NCI-H526 (cell line): ENCODE data around the gene HOXC9.

Source experiments
- DNase-seq, 2 experiments: peaks; one replicate each; lab custom pipeline; 2025; lab: John Stamatoyannopoulos, UW

The HOXC9 gene

GRCh38 chr12:54000116-54001114 lies at the start of gene HOXC9:
TSS of gene HOXC9 (plus strand) at chr12:54000161. CDS start at chr12:54000189, 28 bp downstream.
- no peak for DNase-seq

DNA sequence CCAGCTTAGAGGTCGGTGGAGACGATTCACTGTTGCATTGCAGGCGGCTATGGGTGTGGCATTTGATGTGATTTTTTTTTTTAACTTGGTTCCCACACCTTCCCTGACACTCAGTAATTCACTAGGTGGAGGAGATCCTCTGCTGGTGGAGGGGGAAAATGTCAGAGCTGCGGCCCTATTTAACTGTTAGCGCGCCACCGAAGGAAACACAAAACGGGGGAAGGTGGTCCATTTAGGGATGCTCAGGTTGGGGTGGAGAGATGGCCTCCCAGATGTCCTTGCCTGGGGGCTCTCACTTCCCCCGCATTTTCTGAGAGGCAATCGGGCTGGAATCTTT lies 49.6 kb upstream of the HOXC9 start:
- DNase-seq, result no peak

DNA sequence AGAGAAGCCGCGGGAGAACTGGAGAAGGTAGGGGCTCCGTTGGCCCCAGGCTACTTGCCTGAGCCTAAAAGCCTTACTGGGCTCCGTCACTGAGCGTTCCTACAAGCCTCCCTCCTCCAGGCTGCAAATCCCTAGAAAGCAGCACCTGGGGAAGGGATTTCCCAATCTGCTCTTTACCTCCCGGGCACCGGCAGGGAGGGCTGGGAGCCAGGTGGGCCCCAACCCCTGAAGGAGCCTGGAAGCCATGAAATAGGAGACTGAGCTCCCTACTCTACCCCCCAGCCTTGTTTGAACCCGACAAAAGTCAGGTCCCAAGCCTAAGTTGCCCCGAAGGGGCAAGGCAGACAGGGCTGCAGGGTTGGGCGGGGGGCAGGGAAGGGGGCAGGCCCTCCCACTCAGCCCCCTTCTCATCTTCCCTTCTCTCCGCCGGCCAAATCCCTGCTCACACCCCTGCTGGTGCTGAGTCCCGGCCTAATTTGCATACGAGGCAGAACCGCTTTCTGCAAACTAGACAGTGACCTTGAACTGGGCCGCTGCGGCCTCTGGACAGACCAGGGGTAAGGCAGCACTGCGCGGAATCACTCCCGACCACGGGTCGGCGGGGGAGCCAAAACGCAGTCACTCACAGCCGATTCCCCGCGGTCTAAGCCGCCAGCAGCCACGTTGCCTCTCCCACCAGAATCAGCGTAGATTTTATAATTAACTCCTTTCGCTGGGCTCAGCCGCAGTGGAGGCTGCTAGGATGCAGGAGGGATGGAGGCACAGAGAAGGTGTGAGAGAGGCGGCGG lies 49.0 kb upstream of the HOXC9 start:
- DNase-seq, result no peak

- DNase-seq, result no peak
Observed at GRCh38 chr12:53951577-53952334, 48.2 kb upstream of the HOXC9 start.

DNA sequence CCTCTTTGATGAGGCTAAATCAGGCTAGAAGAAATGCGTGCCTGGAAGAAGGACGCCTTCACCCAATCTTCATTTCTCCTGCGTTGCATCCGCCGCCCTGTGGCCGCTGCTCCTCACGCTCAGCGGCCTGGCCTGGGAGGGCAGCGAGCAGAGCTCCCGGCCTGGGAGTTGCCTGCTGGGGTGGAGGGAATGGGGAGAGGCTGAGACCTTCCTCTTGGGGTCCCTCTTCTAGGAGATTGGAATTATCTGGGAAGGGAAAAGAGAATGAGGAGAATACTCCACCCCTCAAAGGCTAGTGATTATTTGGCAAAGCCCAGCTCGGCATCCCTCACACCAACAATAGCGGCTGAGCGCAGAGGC lies 47.6 kb upstream of the HOXC9 start:
- no peak for DNase-seq

GRCh38 chr12:53952871-53953734 lies 46.9 kb upstream of the HOXC9 start:
- no peak for DNase-seq

GRCh38 chr12:53953831-53954693 lies 45.9 kb upstream of the HOXC9 start:
- no peak for DNase-seq

- DNase-seq, result no peak
Observed at GRCh38 chr12:53954694-53955035, 45.3 kb upstream of the HOXC9 start, which contains the start of gene HOXC12. TSS of gene HOXC12 (plus strand) at chr12:53954903. CDS start at chr12:53954930, 27 bp downstream.

- DNase-seq, result no peak
Observed at GRCh38 chr12:53955036-53955775, 44.8 kb upstream of the HOXC9 start.

DNA sequence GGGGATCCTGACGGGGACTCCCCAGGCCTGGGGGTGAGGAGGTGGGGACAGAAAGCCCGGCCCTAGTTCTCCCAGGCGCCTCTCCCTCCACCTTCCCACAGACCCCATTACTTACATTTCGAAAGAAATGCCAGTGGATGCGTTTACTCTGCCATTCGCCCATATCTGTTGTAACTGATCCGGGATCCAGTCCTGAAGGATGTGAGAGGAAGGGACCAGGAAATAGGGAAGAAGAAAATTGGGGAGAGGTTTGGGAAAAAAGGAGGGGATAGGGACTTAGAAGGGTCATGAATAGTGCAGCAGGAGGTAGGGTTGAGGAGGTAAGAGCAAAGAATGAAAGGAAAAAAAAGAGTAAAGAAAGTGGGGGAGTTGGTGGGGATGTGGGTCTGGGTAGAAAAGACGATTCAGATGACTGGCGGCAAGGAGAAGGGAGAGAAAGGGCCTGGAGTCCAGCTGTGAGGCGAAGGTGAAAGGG lies 44.1 kb upstream of the HOXC9 start:
- DNase-seq, result no peak

- no peak for DNase-seq
Observed at GRCh38 chr12:53956251-53956887, 43.6 kb upstream of the HOXC9 start.

GRCh38 chr12:53956914-53957536 lies 42.9 kb upstream of the HOXC9 start:
- no peak for DNase-seq

DNA sequence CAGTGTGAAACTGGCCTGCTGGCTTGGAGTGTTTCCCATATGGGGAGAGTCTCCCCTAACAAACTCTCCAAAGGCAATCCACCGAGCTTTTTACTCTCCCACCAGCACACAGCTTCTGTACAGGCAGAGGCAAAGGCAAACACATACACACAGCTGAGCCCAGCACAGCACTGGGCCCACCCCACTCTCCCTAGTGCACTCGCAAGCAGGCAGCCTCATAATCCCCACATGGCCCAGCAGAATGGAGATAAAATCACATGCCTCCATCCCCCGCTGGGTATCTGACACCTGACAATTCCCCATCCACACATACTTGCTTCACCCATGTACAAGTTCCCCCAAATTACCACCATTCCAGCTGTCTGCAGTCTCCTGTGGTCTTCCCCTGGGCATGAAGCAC lies 41.8 kb upstream of the HOXC9 start:
- no peak for DNase-seq

GRCh38 chr12:53959314-53959713 lies 40.6 kb upstream of the HOXC9 start:
- DNase-seq, result no peak

DNA sequence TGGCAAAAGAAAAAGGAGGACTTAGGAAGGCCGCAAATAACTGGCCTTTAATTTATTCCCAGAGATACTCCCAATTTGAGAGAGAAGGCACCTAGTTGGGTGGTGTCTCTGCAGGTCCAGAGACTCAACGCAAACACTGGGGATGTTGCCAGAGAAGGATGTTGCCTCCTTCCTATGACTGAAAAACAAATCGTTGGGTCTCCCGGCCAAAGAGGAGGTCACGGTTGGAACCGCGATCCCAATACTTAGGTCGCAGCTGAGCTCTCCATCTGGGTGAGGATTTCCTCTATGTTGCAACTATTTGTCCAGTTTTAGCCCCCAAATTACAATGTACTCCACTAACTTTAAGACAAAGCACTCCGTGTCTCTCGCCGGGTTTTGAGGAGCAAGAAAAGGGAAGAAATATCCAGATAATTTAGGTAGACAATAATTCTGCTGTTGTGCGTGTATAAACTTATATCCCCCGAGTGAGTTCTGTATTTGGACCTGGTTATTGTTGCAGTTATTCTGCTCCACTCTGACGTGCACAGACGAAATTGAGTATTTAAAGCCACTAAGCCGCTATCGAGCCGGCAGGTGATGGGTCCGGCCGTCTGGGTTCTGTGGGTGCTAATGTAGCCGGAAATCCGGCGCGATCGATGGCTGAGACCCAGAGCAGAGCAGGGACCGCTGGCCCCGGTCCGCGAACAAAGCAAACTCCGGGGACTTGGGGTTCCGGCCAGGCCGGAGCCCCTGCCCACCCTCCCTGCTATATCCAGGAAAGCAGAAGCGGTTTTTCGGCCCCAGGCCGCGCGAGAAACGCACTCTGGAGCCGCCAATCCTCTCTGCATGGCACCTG lies 39.6 kb upstream of the HOXC9 start:
- no peak for DNase-seq

DNA sequence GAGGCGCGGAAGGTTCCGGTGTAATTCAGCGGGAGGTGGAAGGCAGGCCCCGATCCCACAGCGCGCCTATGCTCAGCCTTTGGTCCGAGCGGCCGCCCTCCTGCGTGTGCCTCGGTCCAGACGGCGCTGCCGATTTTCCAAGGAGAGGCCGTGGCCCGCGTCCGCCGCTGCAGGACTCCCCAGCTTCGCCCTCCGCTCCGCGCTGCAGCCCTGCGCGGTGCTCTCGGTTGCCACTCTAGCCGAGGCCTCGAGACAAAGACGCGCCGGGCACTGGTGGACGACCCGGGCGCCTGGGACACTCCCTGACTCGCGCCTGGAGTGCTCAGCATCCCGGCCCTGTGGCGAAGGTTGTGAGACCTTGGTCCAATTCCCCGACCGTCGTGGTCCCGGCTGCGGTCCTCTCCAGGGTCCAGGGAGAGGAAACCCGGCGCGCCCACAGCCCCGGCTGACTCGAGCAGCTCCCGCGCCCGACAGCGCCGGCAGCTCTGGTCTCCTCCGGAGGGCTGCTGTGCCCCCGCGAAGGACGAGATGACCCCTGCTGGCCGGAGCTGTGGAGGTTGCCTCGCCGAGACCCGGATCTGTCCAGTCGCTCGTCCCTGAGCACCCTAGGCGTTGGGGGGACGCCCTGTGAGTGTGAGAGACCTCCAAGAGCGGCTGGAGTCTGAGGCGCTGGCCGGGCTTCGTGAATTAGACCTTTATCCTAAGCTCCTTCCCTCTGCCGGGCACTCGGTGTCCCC lies 38.8 kb upstream of the HOXC9 start:
- DNase-seq, result no peak

GRCh38 chr12:53963005-53963404 lies 37.0 kb upstream of the HOXC9 start:
- no peak for DNase-seq
